BJ (cell line): ENCODE data around the gene VMAC. TPM values are rescaled to one million over a fixed set of nuclear protein-coding genes. Genes with fewer than 3 reads are reported as not detected.

ENCODE experiments used
- CTCF ChIA-PET: fragments of 350-600 bp; formaldehyde crosslinking; extraction: SDS; loops from one replicate; lab custom pipeline; 2021; ENCODE audit warnings: antibody characterized with exemption, inconsistent platforms; lab: Yijun Ruan, JAX
- POLR2A ChIA-PET: fragments of 300-600 bp; sonication (Branson Sonifier 250); formaldehyde crosslinking; extraction: SDS; loops from one replicate; lab custom pipeline; 2021; ENCODE audit warnings: antibody characterized with exemption; lab: Charles Lee
- DNase-seq: peaks from one replicate; pipeline ENCODE4 v3.0.0-alpha.2; 2011; ENCODE audit warnings: low read depth
- H3K27me3 ChIP-seq: 2 replicates; pipeline ENCODE4 v1.6.0; 2011; ENCODE audit warnings: low read length; ENCODE audit not compliant: control insufficient read depth, insufficient read depth
- H3K36me3 ChIP-seq: 2 replicates; pipeline ENCODE4 v1.5.1; 2011; ENCODE audit warnings: low read length; ENCODE audit not compliant: control insufficient read depth, insufficient read depth
- H3K4me3 ChIP-seq: 2 replicates; pipeline ENCODE4 v1.5.1; 2011; ENCODE audit warnings: low read depth, mild to moderate bottlenecking, control low read depth, low read length
- polyA plus RNA-seq: library from polyadenylated mRNA; depleted of rRNA; stranded (reverse); fragments of >200 nt; gene quantifications from 2 replicates; pipeline ENCODE4 v1.2.3, GENCODE V29; 2011
- TF ChIP-seq, protein P1 (sequence below): IDR thresholded peaks from 2 replicates; pipeline ENCODE4 v1.5.1; 2011; ENCODE audit warnings: low read depth, mild to moderate bottlenecking, control low read depth, inconsistent platforms, low read length, moderate library complexity; ENCODE audit not compliant: insufficient read depth

Gene VMAC
- polyA plus RNA-seq, 1 experiment: 4.2 TPM

DNA sequence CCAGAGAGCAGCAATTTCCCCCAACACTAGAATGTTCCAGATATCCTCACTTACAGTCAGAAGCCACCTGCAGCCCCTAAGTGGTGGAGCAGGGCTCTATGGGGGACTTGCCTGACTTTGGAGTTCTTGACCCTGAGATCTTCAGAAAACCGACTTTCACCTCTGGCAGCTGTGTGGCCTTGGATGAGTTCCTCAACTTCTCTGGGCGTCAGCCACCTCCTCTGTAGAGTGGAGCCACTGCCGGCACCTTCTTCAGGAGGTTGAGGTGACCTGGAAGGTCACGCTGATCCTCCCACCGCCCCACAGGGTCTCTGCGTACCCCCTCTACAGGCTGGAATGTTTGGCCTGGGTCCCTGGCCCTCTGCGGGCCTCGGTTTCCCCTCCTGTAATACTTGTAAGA, 27.2 kb upstream of the VMAC start:
- ChIA-PET CTCF (interaction anchor here (1.9 kb wide), 1 partner anchor 73 kb away, joined by 11 read pairs; no protein-coding TSS in a partner anchor), POLR2A (interaction anchor here (0.6 kb wide), 1 partner anchor 19 kb away, joined by 8 read pairs; no protein-coding TSS in a partner anchor)
- no peak for DNase-seq
- TF ChIP-seq, protein P1, sequence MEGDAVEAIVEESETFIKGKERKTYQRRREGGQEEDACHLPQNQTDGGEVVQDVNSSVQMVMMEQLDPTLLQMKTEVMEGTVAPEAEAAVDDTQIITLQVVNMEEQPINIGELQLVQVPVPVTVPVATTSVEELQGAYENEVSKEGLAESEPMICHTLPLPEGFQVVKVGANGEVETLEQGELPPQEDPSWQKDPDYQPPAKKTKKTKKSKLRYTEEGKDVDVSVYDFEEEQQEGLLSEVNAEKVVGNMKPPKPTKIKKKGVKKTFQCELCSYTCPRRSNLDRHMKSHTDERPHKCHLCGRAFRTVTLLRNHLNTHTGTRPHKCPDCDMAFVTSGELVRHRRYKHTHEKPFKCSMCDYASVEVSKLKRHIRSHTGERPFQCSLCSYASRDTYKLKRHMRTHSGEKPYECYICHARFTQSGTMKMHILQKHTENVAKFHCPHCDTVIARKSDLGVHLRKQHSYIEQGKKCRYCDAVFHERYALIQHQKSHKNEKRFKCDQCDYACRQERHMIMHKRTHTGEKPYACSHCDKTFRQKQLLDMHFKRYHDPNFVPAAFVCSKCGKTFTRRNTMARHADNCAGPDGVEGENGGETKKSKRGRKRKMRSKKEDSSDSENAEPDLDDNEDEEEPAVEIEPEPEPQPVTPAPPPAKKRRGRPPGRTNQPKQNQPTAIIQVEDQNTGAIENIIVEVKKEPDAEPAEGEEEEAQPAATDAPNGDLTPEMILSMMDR: no peak
- Histone ChIP-seq H3K4me3 (no peak overlapping the region), H3K36me3 (no peaks in the 10 kb centered on the region), H3K27me3 (peaks cover 3% of the 10 kb centered on the region)

DNA sequence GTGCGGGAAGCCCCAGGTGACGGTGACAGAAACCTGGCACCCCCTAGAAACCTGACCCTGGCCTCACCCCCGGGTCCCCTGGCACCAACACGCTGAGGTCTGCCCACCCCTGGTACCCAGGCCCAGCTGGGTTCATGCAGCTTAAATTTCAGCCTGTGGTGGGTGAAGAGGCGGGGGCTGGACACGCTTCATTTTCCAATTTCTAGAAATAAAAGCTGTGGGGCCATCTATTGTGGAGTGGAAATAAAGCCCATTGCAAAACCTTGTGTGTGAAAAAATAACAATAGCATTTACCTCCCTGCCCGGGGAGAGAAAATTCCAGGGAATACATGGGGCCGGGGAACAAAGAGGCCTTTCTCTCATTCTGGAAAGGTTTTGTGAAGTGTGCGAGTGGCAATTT, 26.8 kb upstream of the VMAC start:
- Histone ChIP-seq H3K4me3 (no peak overlapping the region), H3K27me3 (peaks cover 3% of the 10 kb centered on the region), H3K36me3 (no peaks in the 10 kb centered on the region)
- CTCF ChIA-PET: interaction anchor here (1.4 kb wide), 1 partner anchor 13 kb away, joined by 4 read pairs; no protein-coding TSS in a partner anchor
- no peak for DNase-seq
- TF ChIP-seq, protein P1: no peak
- POLR2A ChIA-PET: no interaction called here

DNA sequence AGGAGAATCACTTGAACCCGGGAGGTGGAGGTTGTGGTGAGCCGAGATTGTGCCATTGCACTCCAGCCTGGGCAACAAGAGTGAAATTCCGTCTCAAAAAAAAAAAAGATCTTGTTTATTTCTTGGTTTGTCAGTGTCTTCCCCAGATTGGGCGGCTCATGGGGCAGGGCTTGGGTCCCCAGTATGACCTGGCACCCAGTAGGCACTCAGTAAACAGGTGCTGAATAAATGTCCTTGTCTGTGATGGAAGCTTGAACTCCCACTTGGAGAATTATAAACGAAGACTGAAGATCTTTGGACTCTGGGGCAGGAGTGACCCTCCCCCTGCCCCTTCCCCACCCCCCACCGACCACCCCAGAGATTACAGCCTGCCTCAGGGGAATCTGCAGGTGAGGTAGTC, 24.5 kb upstream of the VMAC start:
- Histone ChIP-seq H3K36me3 (no peaks in the 10 kb centered on the region), H3K27me3 (peaks cover 3% of the 10 kb centered on the region), H3K4me3 (no peak overlapping the region)
- no peak for DNase-seq
- TF ChIP-seq, protein P1: no peak
- POLR2A ChIA-PET: no interaction called here
- CTCF ChIA-PET: interaction anchor here (0.7 to 4.3 kb wide), 3 partner anchors 35 to 142 kb away, joined by 3 to 23 read pairs (median 4); no protein-coding TSS in a partner anchor

DNA sequence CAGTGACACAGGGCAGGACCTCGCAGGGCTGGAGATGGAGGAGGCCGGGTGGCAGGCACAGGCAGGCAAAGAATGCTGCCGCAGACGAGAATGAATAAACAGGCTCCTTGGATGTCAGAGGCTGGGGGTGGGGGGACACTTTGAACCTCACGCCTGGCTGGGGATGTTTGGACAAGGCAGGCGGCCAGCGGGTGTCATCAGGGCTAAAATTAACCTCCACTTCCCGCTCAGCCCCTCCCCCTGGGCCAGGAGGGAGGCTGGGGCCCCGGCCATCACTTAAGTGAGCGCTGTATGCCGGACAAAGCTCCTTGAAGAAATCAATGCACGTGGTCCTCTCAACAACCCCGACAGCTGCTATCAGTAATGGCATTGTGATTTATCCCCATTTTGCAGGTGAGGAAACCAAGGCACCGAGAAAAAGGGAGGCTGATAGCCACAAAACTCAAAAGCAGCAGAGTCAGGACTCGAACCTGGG, 24.0 kb upstream of the VMAC start:
- DNase-seq: no peak
- peaks cover 3% of the 10 kb centered on the region for H3K27me3 ChIP-seq
- ChIA-PET POLR2A (interaction anchor here (0.5 kb wide), 1 partner anchor 92 kb away, joined by 4 read pairs; no protein-coding TSS in a partner anchor), CTCF (interaction anchor here (0.7 to 4.3 kb wide), 3 partner anchors 35 to 141 kb away, joined by 3 to 23 read pairs (median 4); no protein-coding TSS in a partner anchor)
- no peak overlapping the region for H3K4me3 ChIP-seq
- TF ChIP-seq, protein P1: no peak
- no peaks in the 10 kb centered on the region for H3K36me3 ChIP-seq

DNA sequence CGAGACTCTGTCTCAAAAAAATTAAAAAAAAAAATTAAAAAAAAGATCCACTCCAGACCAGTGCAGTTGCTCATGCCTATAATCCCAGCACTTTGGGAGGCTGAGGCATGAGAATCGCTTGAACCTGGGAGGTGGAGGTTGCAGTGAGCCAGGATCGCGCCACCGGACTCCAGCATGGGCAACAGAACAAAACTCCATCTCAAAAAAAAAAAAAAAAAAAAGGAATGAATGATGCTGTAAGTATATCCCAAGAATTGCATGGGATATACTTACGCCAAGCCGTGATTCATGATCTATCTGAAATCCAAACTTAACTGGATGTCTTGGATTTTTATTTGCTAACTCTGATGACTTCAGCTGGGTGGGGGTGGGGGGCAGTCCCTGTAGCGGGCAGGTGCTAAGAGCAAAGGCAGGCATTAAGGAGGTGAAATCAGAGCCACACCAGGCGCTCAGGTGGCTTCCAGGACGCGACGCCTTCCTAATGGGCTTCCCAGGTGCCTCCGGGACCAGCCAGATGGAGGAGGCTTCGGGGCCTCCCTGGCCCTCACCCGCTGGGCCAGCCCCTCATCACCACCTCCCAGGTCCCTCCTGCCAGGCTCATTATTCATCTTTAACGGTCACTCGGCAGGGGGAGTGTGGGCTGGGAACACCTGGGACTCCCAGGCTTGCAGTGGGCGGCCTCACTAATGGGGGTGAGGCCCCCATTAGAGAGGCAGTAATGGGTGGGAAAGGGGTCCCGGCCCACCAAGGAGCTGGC, 23.0 kb upstream of the VMAC start:
- TF ChIP-seq, protein P1: no peak
- DNase-seq: no peak
- no peaks in the 10 kb centered on the region for H3K36me3 ChIP-seq
- ChIA-PET CTCF (interaction anchor here (0.9 to 4.3 kb wide), 3 partner anchors 12 to 140 kb away, joined by 3 to 23 read pairs (median 3); no protein-coding TSS in a partner anchor), POLR2A (no interaction called here)
- no peak overlapping the region for H3K4me3 ChIP-seq
- H3K27me3 ChIP-seq: peaks cover 5% of the 10 kb centered on the region
